HG03135 (cell line): ENCODE measurements around the gene RAB4B.
"Not testable (repeated sequence)": the region's sequence is repeated elsewhere in the genome, so short reads cannot be mapped to it uniquely, and the experiment has no call there.

Source experiments
- ATAC-seq: cut with Tn5 transposase; IDR thresholded peaks from one replicate; pipeline ENCODE4 v1.9.1; 2021; ENCODE audit warnings: mild to moderate bottlenecking, moderate library complexity; ENCODE audit not compliant: unreplicated experiment

RAB4B gene

DNA sequence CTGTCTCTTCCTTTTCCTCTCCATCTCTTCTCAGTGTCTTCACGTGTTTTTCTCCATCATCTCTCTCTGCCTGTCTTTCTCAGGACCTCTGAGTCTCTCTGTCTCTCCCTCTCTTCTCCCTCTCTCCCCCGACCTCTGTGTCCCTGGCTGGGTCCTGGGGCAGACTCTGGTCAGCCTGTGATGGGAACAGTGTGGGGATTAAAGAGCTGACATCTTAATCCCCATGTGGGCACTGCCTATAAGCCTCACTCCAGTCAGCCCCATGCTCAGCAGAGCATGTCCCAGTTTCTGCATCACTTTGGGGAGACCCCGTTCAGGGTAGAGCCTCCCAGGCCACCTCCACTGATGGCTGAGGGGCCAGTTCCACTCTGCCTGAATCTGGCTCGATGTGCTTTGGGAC, 37.2 kb downstream of the RAB4B start:
- ATAC-seq: no peak

DNA sequence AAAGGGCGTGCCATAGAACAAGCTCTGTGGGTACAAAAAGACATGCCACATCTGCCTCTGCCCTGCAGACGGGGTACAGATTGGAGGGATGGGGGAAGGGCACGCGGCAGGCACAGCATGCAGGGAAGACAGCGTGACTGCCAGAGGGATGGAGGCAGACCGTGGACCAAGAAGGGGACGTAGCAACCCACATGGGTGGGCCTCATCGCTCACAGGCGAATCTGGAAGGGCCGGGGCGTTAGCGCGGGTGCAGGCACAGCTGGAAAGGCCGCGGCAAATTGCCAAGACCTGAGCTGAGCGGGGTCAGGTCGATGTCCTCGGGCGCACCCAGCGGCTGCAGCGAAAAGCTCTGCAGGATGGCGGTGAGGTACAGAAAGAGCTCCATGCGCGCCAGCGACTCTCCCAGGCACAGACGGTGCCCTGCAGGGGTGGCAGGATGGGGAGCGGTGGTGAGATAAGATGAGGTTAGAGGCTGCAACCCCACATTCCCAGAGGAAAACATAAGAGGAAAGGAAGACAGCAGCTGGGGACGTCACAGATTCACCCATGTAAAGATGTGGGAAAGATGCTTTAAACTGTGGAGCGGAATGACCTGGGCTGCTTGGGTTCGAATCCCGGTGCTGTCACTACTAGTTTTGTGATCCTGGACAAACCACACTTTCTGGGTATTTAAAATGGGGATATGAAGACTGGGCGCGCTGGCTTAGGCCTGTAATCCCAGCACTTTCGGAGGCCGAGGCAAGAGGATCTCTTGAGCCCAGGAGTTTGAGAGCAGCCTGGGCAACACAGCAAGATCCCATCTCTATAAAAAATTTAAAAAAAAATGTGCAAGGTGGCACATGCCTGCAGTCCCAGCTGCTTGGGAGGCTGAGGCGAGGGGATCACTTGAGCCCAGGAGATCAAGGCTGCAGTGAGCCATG, 40.7 kb downstream of the RAB4B start:
- ATAC-seq: not testable (repeated sequence)

DNA sequence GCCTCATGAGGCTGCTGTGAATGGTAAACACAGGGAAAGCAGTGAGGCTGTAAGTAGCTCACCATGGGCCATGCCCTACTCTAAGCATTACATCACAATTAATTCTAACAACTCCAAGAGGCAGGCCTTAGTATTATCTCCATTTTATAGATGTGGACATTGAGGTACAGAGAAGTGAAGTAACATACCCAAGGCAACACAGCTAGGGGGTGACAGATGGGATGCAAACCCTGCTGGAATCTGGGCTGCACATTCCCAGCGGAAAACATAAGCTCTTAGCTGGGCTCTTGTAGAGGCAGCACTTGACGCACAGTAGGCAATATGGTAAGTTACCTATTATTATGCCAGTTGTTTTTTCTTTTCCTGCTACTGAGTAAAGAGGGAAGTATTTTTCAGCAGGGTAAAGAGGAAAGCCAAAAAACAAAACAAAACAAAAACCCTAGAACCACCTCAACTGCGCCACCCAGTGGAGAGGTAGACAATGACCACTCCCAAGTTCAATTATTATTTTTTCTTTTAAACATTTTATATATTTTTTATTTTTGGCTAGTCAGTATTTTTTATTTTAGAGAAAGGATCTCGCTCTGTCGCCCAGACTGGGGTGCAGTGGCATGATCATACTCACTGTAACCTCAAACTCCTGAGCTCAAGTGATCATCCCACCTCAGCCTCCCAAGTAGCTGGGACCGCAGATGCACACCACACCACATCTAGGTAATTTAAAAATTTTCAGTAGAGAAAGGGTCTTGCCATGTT, 41.6 kb downstream of the RAB4B start:
- ATAC-seq: not testable (repeated sequence)

DNA sequence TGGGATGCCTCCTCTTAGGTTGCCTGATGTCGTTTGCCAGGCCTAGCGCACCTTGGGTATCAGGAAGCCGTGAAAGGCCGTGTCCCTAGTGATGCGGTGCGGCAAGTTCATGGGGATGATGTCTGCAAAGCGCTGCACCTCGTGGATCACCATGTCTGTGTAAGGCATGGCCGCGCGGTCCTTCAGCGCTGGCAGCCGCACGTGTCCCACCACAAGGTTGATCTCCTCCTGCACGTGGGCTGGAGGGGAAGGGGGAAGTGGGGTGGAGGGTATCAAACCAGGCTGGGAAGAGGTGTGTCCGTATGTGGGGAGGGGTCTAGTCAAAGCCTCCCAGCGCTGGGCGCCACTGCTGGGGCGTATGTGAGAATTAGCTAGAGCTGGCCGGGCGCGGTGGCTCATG, 44.1 kb downstream of the RAB4B start:
- no peak for ATAC-seq

DNA sequence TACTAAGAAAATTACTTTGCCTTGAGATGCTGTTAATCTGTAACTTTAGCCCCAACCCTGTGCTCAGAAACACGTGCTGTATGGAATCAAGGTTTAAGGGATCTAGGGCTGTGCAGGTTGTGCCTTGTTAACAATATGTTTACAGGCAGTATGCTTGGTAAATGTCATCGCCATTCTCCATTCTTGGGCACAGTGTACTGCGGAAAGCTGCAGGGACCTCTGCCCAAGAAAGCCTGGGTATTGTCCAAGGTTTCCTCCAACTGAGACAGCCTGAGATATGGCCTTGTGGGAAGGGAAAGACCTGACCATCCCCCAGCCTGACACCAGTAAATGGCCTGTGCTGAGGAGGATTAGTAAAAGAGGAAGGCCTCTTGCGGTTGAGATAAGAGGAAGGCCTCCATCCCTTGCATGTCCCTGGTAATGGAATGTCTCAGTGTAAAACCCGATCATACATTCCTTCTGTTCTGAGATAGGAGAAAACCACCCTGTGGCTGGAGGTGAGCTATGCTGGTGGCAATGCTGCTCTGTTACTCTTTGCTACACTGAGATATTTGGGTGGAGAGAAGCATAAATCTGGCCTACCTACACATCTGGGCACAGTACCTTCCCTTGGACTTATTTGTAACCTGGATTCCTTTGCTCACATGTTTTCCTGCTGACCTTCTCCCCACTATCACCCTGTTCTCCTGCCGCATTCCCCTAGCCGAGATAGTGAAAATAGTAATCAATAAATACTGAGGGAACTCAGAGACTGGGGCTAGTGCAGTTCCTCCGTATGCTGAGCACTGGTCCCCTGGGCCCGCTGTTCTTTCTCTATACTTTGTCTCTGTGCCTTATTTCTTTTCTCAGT, 44.9 kb downstream of the RAB4B start:
- ATAC-seq: not testable (repeated sequence)

DNA sequence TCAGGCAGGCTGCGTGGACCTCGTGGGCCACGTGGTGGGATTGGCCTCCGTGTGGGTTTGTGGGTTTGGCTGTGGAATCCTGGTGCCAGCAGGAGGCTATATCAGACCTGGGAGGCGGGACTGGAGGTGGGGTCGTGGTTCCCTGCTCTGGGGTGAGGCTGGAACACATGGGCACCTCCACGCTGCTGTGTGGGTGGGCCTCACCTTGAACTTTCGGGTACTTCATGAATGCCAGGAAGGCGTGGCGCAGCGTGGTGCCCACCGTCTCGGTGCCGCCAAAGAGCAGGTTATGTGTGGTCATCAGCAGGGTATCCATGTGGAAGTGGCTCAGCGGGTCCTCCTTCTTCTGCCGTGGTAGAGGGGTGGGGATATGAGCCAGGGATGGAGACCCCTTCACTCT, 46.9 kb downstream of the RAB4B start:
- ATAC-seq: not testable (repeated sequence)

DNA sequence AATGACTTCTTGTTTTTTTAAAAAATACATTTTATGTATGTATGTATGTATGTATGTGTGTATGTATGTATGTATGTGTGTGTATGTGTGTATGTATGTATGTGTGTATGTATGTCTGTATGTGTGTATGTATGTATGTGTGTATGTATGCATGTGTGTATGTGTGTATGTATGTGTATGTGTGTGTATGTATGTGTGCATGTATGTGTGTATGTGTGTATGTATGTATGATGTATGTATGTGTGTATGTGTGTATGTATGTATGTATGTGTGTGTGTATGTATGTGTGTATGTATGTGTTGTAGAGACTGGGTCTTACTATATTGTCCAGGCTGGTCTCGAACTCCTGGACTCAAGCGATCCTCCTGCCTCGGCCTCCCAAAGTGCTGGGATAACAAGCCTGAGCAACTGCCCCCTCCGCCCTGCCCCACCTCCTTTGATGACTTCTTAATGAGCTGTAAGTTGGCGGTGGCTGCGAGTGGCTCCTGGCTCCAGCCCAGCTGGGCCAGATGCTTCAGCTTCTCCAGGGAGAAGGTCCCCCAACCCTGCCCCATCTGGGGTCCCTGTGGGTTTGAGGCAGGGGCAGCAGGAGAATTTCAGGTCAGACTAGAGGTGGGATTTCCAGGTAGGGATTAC, 47.5 kb downstream of the RAB4B start:
- not testable (repeated sequence) for ATAC-seq

DNA sequence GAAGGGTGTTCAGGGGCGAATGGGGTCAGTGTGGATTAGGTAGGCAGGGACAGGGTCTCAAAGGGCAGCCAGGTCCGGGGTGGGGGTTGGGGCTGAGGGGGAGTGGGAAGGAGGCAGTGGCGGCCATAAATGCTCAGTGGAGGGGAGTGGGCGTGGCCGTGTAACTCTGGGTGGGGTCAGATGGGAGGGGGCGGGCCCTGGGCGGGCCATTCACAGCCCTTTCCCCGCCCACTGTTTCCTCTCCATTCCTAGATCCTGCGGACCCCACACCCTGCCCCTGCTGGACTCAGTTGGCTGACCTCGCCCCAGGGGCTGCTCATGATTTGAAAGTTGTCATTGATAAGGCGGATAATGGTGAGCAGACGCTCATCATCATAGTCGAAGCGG, 48.3 kb downstream of the RAB4B start:
- ATAC-seq: not testable (repeated sequence)

DNA sequence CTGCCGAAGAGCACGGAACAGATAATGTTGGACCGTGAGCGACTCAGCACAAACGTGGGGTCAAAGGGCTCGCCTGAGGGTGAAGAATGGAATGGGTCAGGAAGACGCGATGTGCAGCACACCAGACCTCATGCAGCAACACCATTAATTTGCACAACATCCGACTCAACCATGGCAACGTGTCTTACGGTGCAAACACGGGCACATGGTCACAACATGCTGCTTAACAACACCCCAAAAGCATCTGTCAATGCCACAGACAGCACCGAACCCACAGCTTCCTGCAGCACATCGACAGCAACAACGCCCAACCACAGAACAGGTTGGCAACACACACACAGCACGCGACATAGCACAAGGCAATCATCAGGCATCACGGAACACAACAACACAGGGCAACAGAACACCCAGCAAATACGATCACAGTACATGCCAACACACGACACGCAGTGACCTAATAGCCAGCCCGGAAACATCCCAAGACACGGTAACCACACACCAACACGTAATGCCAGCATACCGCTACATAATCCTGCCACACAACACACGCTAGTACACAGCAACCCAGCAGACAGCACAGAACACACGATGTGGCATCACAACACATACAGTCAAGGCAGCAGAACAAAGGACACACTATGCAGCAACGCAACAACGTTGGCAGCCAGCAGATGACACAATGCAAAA, 48.8 kb downstream of the RAB4B start:
- ATAC-seq: not testable (repeated sequence)

DNA sequence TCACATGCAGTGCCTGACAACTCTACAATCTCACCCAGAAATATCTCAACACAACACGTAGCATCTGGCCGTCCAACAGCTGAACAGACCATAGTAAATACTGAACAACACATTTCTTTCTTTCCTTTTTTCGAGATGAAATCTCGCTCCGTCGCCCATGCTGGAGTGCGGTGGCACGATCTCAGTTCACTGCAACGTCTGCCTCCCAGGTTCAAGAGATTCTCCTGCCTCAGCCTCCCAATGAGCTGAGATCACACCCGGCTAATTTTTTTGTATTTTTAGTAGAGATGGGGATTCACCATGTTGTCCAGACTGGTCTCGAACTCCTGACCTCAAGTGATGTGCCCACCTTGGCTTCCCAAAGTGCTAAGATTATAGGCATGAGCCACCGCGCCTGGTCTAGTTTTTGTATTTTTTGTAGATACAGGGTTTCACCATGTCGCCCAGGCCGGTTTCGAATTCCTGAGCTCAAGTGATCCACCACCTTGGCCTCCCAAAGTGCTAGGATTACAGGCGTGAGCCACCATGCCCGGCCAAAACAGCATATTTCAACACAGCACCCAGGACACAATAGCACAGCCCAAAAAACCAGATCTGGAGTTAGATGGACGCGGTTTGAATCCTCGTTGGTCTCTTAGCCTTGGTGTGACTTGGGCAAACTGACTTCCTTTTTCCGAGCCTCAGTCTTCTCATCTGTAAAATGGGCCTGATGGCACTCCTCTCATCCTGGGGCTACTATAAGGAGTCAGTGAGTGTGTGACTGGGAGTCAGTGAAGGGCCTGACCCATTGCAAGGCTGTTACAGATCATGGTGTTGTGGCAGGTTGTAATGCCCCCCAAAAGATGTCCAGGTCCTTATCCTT, 49.6 kb downstream of the RAB4B start:
- ATAC-seq: no peak

DNA sequence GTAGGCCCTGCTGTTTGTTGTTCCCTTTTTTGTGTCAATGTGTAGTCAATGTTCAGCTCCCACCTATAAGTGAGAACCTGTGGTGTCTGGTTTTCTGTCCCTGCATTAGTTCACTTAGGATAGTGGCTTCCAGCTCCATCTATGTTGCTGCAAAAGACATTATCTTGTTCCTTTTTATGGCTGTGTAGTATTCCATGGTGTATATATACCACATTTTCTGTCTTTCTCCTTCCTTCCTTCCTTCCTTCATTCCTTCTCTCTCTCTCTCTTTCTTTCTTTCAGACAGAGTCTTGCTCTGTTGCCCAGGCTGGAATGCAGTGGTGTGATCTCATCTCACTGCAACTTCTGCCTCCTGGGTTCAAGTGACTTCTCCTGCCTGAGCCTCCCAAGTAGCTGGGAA, 51.2 kb downstream of the RAB4B start:
- no peak for ATAC-seq

DNA sequence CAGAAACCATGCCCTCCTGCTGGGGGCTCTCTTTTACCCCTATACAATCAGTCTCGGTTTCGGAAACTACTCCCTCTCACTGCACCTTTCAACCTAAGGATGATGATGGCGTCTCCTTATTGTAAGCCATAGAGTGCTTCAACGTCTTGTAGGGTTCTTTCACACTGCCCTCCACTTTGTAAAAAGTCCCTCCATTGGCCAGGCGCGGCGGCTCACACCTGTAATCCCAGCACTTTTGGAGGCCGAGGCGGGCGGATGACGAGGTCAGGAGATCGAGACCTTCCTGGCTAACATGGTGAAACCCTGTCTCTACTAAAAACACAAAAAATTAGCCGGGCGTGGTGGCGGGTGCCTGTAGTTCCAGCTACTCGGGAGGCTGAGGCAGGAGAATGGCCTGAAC, 52.7 kb downstream of the RAB4B start:
- ATAC-seq: not testable (repeated sequence)

DNA sequence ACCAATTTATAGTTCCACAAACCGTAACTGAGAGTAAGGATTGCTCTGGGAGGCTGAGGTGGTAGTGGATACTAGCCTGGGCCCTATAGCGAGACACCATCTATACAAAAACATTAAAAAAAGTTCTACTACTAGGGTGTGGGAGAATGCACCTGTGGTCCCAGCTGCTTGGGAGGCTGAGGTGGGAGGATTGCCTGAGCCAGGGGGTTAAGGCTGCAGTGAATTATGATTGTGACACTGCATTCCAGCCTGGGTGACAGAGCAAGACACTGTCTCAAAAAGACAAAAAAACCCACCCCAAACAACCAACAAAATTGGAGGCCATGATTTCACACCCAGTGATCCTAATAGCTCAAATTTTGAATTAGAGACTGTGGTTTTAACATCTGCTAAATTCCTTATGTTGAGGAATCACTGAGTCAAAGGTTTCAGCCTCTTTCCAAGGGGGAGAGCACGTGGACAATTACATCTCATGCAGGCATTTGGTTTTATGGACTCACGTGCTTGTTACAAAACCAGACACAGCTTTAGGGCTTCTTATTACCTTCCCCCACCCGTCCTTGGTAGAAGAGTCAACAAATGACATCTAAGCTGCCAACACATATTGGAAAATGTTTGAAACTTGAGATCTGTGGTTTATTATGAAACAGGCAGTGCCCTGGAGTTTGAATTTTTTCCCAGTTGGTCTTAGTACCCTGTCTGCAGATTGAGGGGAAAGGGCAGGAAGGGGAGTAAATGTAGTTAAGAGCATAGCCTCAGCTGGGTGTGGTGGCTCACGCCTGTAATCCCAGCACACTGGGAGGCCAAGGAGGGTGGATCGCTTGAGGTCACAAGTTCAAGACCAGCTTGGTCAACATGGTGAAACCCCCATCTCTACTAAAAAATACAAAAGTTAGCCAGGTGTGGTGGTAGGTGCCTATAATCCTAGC, 53.7 kb downstream of the RAB4B start:
- ATAC-seq: no peak

DNA sequence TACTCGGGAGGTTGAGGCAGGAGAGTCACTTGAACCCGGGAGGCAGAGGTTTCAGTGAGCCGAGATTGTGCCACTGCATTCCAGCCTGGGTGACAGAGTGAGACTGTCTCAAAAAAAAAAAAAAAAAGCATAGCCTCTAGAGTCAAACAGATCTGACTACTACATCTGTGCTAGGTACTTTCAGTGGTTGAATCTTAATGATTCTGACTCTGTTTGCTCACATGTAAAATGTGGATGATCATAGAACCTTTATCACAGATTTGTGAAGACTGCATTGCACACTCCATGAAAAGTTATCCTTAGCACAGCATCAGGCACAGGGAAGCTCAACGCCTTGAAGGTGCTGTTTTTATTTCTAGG, 54.4 kb downstream of the RAB4B start:
- ATAC-seq: not testable (repeated sequence)

DNA sequence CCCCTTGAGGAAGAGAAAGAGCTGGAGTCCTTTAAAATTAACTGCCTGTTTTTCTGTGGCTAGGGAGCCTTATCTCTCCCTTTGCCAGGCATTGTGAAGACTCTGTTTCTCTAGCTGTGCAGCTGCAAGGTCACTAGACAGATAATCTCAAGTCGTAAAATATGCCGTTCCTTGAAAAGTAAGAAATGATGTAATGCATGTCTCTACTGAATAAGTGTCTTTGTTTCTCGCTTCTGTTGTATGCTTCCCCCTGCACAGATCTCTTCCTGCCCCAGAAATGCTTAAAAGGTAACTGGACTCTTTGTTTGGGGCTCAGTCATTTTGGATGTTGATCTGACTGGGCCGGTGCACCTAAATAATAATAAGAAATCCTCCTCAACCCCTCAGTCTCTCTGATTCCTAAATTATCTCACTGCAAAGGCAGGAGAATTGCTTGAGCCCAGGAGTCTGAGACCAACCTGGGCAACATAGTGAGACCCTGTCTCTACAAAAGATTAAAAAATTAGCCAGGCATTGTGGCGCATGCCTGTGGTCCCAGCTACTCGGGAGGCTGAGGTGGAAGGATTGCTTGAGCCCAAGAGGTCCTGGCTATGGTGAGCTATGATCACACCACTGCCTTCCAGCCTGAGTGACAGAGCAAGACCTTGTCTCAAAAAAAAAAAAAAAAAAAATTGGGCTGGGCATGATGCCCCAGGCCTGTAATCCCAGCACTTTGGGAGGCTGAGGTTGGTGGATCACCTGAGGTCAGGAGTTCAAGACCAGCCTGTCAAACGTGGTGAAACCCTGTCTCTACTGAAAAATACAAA, 55.9 kb downstream of the RAB4B start:
- ATAC-seq: not testable (repeated sequence)

DNA sequence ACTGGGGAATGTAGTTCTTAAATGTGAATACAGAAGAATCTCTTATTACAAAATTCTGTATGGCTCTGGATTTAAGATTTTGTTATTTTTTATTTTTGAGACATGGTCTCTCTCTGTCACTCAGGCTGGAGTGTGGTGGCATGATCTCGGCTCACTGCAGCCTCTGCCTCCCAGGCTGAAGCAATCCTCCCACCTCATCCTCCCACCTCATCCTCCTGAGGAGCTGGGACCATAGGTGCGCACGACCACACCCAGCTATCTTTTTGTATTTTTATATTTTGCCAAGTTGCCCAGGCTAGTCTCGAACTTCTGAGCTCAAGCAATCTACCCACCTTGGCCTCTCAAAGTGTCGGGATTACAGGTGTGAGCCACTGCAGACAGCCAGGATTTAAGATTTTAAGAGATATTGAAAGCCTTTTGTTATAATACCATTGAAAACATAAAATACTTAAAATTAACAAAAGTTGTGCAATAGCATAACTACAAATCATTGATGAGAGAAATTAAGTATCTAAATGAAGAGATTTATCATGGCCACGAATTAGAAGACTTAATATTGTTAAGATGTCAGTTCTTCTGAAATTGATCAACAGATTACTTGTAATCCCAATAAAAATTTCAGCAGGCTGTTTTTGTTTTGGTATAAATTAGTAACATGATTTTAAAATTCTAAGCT, 58.8 kb downstream of the RAB4B start:
- ATAC-seq: no peak

DNA sequence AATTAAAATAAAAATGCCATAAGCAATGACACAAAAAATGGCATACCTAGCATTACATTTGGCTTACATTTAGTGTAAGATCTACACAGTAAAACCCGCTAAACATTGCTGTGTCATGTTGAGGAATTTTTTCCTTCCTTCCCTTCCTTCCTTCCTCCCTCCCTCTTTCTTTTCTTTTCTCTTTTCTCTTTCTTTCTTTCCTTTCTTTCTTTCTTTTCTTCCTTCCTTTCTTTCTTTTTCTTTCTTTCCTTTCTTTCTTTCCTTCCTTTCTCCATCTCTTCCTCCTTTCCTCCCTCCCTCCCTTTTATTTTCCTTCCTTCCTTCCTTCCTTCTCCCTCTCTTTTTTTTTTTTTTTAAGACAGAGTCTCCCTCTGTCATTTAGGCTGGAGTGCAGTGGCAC, 60.4 kb downstream of the RAB4B start:
- not testable (repeated sequence) for ATAC-seq
